Measurements from ENCODE around the gene GGTA1. TPM values are rescaled to one million over a fixed set of nuclear protein-coding genes. Genes with fewer than 3 reads are reported as not detected.

Gene GGTA1
- polyA plus RNA-seq, 1 experiment = not detected

DNA sequence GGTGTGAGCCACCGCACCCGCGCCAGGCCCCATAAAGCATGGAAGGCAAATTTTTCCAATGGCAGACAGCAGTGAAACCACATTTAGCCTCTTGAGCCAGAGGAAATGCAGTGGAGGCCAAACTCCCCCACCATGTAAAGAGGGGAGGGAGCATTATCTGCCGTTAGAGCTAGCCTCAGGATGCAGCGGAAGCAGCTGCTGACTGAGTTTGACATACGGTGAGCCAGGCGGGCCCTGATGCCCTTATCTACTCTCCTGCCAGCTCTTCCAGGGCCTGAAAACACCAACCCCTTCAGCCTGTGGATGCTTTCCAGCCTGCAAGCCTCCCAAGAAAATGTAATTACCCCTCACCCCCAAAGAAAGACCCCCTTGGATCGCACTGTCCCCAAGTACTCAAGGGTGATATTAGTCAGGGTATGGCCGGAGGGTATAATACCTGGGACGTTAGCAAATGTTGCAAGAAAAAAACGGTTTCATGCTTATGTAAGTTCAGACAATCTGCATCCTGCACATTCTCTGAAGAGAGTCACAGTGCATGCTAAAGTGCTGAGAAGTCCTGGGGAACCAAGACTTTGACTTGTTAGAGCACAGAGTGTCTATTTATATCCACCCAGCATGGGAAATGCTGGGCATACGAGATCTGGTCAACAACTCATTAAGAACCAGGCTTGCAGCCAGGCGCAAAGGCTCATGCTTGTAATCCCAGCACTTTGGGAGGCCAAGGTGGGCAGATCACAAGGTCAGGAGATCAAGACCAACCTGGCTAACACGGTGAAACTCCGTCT lies 11.3 kb upstream of the GGTA1 start:
- ChIA-PET POLR2A (no interaction called here), CTCF (interaction anchor here (1.3 kb wide), 1 partner anchor 10 kb away, joined by 5 read pairs; no protein-coding TSS in a partner anchor)
- DNase-seq (ENCODE audit: low read depth) = no peak

DNA sequence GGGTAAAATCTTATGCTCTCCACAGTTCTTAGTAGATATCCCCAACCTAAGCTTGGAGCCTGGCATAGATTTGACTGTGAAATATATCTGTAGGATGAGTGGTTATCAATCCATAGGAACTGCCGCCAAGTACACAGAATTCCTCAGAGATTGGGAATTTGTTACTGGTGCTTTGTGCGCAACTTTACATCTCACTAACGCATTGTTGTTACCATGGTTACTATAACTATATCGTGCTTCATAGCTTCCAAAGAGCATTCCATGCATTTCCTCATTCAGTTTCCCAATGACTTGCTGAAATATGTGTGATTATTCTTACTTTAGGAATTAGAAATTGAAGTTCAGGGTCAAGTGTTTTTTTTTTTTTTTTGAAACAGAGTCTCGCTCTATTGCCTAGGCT lies 9.5 kb upstream of the GGTA1 start:
- ChIA-PET CTCF (interaction anchor here (1.1 kb wide), 1 partner anchor 12 kb away, joined by 4 read pairs; no protein-coding TSS in a partner anchor), POLR2A (interaction anchor here (0.6 kb wide), 1 partner anchor 308 kb away, joined by 5 read pairs; no protein-coding TSS in a partner anchor)
- no peak for DNase-seq (ENCODE audit: low read depth)

More for the DNA sequence above, 11.3 kb upstream of the GGTA1 start:
- Histone ChIP-seq H3K4me3 (ENCODE audit: low read depth, low read length) (no peak overlapping the region), H3K27me3 (ENCODE audit: control insufficient read depth, insufficient read depth, low read length) (peaks cover 2% of the 10 kb centered on the region), H3K36me3 (ENCODE audit: control insufficient read depth, insufficient read depth, low read length) (no peaks in the 10 kb centered on the region)
- no peak for TF ChIP-seq CTCF (IDR thresholded peaks at IDR 0.05; ENCODE audit: insufficient read depth, low read depth, low read length)

DNA sequence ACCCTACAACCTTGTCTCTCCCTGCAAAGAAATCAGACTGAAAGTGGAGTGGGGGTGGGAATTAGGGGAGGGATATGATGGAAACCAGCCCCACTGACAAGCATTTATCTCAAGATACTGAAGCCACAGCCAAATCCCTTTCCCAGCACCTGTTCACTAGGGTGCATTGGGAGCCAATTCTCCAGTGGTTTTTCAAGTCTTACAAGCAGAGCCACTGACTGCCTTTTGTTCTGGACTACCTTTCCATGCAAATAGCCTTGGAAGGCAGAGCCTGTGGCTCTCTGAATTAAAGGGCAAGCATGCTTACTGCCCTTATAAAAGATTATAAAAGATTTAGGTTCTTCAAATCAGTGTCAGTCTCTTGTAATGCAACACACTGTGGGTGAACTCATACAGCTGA lies 8.8 kb upstream of the GGTA1 start:
- ChIA-PET CTCF (interaction anchor here (1.1 kb wide), 1 partner anchor 11 kb away, joined by 4 read pairs; no protein-coding TSS in a partner anchor), POLR2A (no interaction called here)
- TF ChIP-seq CTCF (IDR thresholded peaks at IDR 0.05; ENCODE audit: insufficient read depth, low read depth, low read length) = no peak
- Histone ChIP-seq H3K27me3 (ENCODE audit: control insufficient read depth, insufficient read depth, low read length) (peaks cover 2% of the 10 kb centered on the region), H3K4me3 (ENCODE audit: low read depth, low read length) (no peak overlapping the region), H3K36me3 (ENCODE audit: control insufficient read depth, insufficient read depth, low read length) (no peaks in the 10 kb centered on the region)
- DNase-seq (ENCODE audit: low read depth) = no peak

More for the DNA sequence above, 9.5 kb upstream of the GGTA1 start:
- Histone ChIP-seq H3K27me3 (ENCODE audit: control insufficient read depth, insufficient read depth, low read length) (peaks cover 2% of the 10 kb centered on the region), H3K36me3 (ENCODE audit: control insufficient read depth, insufficient read depth, low read length) (no peaks in the 10 kb centered on the region), H3K4me3 (ENCODE audit: low read depth, low read length) (no peak overlapping the region)
- no peak for TF ChIP-seq CTCF (IDR thresholded peaks at IDR 0.05; ENCODE audit: insufficient read depth, low read depth, low read length)

- no peak for DNase-seq (ENCODE audit: low read depth)
- ChIA-PET CTCF (no interaction called here), POLR2A (no interaction called here)
- no peaks in the 10 kb centered on the region for H3K36me3 ChIP-seq (ENCODE audit: control insufficient read depth, insufficient read depth, low read length)
- H3K27me3 ChIP-seq (ENCODE audit: control insufficient read depth, insufficient read depth, low read length) = peaks cover 2% of the 10 kb centered on the region
- TF ChIP-seq CTCF (IDR thresholded peaks at IDR 0.05; ENCODE audit: insufficient read depth, low read depth, low read length) = no peak
- no peak overlapping the region for H3K4me3 ChIP-seq (ENCODE audit: low read depth, low read length)
These were observed 6.5 kb upstream of the GGTA1 start for GRCh38 chr9:121505903-121506735.

DNA sequence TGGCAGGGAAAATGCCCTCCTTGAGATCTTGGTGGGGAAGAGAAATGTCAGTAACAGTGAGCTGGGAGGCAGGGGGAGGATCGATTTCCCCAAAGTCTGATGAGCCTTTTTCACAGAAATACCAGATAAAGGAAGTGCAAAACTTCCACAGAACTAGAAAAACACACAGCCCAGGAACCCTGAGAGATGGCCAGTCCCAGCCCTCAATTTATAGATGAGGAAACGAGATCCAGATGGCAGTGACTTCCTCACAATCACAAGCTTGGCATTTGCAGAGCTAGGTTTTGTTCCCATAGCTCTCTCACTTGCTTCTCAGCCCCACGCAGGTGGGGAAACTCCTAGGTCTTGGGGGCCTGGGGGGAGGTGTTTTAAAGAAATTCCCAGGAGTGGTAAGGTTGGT lies 3.8 kb upstream of the GGTA1 start:
- DNase-seq (ENCODE audit: low read depth) = no peak
- peaks cover 5% of the 10 kb centered on the region for H3K27me3 ChIP-seq (ENCODE audit: control insufficient read depth, insufficient read depth, low read length)
- H3K4me3 ChIP-seq (ENCODE audit: low read depth, low read length) = no peak overlapping the region
- POLR2A ChIA-PET = no interaction called here
- H3K36me3 ChIP-seq (ENCODE audit: control insufficient read depth, insufficient read depth, low read length) = no peaks in the 10 kb centered on the region
- TF ChIP-seq CTCF (IDR thresholded peaks at IDR 0.05; ENCODE audit: insufficient read depth, low read depth, low read length) = no peak
- CTCF ChIA-PET = no interaction called here

Data from BJ (cell line).